ENCODE data around the gene UNC50.
"Not testable (repeated sequence)": the region's sequence is repeated elsewhere in the genome, so short reads cannot be mapped to it uniquely, and the experiment has no call there.

The UNC50 gene

GRCh38 chr2:98577313-98577712 is 31.1 kb upstream of the UNC50 start:
- DNase-seq = no peak

DNA sequence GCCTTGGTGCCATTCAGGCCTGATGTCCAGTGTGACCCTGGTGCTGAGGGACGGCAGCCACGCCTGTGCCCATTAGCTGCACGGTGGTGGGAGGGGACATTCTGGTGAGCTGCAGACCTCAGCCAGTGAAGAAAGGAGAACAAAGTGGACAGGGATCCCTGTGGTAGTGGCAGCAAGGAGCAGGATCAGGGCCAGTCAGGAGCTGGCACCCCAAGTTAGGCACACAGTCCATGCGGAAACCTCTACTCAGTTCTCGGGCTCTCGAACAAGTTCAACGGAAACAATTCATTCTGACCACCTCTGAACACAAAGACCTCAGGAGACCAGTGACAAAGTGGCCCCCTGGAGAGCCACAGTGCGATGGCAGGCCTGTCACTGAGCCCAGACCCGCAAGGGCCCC is 30.2 kb upstream of the UNC50 start:
- DNase-seq = no peak

GRCh38 chr2:98579926-98580325 is 28.5 kb upstream of the UNC50 start:
- no peak for DNase-seq

- no peak for DNase-seq
Measured at GRCh38 chr2:98580656-98581284, 27.6 kb upstream of the UNC50 start.

DNA sequence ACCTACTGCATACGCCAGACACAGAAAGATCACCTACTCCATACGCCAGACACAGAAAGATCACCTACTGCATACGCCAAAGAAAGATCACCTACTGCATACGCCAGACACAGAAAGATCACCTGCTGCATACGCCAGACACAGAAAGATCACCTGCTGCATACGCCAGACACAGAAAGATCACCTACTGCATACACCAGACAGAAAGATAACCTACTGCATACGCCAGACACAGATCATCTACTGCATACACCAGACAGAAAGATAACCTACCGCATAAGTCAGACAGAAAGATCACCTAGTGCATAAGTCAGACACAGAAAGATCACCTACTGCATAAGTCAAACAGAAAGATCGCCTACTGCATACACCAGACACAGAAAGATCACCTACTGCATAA is 25.9 kb upstream of the UNC50 start:
- no peak for DNase-seq

DNA sequence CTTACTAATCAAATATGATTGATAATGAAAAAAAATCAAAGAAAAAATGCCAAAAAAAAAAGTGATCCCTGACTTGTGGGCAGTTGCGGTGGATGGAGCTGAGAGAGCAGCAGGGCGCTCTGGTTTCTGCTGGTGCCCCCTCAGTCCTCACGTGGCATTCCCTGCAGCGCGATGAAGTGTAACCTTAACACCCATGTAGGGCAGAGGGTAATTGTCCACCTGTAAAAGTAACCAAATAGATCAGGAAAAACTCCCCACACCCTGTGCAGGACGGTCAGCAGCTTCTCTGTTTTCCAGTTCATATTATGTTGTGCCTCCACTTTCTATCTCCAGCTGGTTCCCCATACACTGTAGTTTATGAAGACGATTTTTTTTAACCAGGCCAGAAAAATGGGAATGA is 25.1 kb upstream of the UNC50 start:
- DNase-seq = no peak

- no peak for DNase-seq
Measured at GRCh38 chr2:98583816-98584618, 24.4 kb upstream of the UNC50 start.

GRCh38 chr2:98585386-98585785 is 23.0 kb upstream of the UNC50 start:
- DNase-seq = no peak

- DNase-seq = no peak
Measured at GRCh38 chr2:98586551-98587140, 21.7 kb upstream of the UNC50 start.

GRCh38 chr2:98588880-98589431 is 19.4 kb upstream of the UNC50 start:
- no peak for DNase-seq

DNA sequence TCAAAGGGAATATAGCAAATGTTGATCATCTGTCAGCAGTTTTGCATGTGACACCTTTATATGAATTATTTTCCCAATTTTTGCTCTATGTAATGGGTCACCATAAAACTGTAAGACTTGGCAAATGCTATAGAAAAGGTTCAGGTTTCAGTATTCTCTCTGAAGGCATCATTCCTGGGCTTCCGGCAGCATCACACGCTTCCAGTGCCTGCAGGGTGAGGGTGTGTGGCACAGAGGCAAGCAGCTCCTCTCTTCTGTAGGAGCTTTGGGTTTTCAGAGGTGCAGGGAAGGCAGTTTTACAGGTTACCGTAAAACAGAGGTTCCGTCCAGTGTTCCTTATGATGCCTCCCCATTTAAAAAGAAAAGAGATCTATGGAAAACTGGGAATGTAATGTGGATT is 18.9 kb upstream of the UNC50 start:
- no peak for DNase-seq

- no peak for DNase-seq
Measured at GRCh38 chr2:98592565-98592964, 15.8 kb upstream of the UNC50 start.

GRCh38 chr2:98594665-98595064 is 13.7 kb upstream of the UNC50 start:
- DNase-seq = not testable (repeated sequence)

DNA sequence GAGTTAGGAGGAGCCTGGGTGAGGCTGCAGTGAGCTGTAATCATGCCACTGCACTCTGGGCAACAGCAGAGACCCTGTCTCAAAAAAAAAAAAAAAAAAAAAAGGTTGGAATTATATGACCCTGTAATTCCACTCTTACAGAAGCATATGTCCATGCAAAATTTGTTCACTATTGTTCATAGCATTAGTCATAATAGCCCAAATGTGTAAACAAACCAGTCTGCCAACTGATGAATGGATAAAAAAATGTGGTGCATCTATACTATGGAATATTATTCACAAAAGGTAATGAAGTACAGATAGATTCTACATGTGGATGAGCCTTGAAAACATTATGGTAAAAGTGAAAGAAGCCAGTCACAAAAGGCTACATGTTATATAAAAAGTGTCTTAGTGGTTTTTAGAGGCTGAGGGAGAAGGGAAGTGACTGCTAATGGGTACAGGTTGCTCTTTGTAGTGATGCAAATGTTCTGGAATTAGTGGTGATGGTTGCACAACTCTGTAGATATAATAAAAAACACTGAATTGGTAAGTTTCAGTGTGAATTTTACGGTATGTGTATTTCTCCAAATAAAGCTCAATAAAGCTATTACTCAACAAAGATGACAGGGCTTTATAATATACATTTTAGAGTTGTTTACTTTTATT is 9.5 kb upstream of the UNC50 start:
- DNase-seq = peak; percentile 27

GRCh38 chr2:98601532-98602132 is 6.8 kb upstream of the UNC50 start:
- DNase-seq = peak; percentile 26

DNA sequence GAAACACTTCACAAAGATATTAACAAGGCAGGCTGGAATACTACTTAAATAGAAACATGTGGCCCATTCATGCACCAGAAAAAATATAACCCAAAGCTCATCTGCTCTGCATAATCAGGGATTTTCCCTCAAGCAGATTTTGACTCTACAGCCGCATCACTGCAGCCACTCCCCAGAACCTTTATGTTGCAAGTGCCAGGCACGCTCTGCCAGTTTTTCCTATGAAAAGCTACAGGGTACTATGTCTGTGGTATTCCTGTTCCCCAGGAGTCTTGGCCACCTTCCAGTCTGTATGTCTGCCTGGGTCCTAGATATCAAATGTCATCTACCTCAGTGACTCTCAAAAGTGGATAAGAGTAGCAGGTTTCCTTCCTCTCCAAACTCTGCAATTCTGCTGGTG is 3.8 kb upstream of the UNC50 start:
- no peak for DNase-seq

GRCh38 chr2:98605076-98605475 is 3.3 kb upstream of the UNC50 start:
- DNase-seq = no peak

- DNase-seq = no peak
Measured at GRCh38 chr2:98606431-98606830, 2.0 kb upstream of the UNC50 start.

DNA sequence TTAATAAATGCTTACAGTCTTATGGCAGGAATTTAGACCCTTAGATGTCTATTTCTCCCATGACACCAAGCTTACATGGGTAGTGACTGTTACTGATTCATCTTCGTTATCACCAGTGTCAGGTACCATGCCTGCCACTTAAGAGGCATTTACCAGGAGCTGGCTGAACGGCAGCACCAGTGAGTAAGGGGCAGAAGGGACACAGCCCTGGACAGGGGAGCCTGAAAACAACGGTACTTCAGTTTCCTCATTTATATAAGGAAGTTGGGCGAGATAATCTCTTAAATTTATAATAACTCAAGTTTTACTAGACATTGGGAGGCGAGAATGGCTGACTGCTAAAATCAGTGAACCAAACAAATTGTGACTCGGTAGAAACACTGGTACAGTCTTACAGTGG is 1.3 kb upstream of the UNC50 start:
- no peak for DNase-seq

DNA sequence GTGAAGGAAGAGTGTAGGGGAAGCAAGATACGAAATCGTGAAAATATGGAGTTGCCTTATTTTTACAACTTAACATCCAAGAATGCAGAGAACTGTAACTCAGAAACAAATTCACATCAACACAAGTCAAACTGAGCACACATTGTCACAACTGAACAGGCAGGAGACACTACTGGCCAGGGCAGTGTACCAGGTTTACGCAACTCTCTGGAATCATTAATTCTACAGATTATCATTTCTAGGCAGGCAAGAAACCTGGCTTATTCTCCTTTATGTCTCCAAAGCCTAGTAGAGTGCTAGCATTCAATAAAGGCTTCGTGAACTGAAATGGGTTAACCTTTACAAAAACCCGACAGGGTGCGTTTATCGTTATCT is 661 bp upstream of the UNC50 start:
- DNase-seq = no peak

GRCh38 chr2:98608962-98609604 is 694 bp downstream of the UNC50 start:
- DNase-seq = peak; percentile 33

GRCh38 chr2:98614024-98614739 is 5.8 kb downstream of the UNC50 start:
- DNase-seq = no peak

Measured in fibroblast of skin of right biceps (primary cell).